ENCODE results near the gene NOTCH4.

The NOTCH4 gene

GRCh38 chr6:32158052-32158451 is 65.8 kb downstream of the NOTCH4 start:
- DNase-seq, result no peak

DNA sequence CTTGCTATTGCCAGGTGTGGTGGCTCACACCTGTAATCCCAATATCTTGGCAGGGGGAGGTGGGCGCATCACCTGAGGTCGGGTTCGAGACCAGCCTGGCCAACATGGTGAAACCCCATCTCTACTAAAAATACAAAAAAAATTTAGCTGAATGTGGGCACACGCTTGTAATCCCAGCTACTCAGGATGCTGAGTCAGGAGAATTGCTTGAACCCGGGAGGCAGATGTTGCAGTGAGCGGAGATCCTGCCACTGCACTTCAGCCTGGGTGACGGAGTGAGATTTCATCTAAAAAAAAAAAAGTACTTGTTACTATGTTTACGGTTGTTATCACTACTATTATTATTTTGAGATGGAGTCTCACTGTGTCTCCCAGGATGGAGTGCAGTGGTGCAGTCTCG is 67.0 kb downstream of the NOTCH4 start:
- no peak for DNase-seq

- peak; percentile 46 for DNase-seq
These were observed 69.2 kb downstream of the NOTCH4 start for GRCh38 chr6:32154514-32155161.

GRCh38 chr6:32153564-32154513 is 70.0 kb downstream of the NOTCH4 start, which contains the start of gene PPT2:
PPT2 (plus strand) TSS chr6:32154141; CDS start chr6:32154595, 454 bp downstream.
- DNase-seq, result peak; percentile 61

GRCh38 chr6:32152769-32153563 is 70.9 kb downstream of the NOTCH4 start:
- DNase-seq, result no peak

DNA sequence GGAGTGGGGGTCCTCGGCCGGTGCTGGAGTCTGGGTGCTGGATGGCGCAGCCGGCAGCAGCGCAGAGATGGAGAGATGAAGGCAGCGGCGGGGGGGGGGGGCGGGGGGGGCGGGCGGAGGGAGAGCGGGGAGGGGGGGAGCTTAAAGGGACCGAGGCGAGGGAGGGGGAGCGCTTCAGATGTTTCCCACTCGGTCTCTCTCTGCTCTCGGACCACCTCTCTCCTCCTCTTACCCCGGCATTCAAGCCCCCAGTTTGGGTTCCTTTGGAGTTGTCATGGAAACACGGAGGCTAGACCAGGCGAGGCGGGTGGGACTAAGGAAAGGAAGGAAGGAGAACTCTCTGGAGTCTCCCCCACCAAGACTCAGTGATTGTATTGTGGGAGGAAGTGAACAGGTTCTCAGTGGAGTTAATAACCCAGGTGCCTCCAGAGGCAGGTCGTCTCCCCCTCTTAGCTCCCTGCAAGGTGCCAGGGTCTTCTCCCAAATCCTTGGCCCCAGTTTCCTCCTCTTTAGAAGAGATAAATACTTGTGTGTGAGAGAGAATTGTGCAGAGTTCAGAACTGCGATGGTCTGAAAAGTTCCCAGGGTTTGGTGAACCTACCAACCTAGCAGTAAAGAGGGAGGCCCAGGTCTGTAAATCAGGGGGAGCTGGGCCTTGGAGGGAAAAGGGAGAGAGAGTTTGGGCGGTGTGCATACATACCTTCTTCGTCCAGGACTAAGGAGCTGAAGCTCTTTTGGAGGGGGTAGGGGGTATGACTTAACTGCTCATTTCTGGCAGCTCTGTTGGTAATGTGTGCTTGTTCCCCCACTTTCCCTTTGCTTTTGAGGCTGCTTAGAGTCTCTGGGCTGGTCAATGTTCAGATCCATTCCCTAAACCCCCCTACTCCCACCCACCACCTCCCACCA is 71.8 kb downstream of the NOTCH4 start, which contains the start of gene PRRT1:
Gene PRRT1, minus strand, starts transcription at position 77 of the 906 bp plus-strand sequence. CDS start 112 bp downstream, outside the sequence.
- no peak for DNase-seq

- DNase-seq, result no peak
These were observed 72.5 kb downstream of the NOTCH4 start for GRCh38 chr6:32151181-32151862.

- no peak for DNase-seq
These were observed 73.7 kb downstream of the NOTCH4 start for GRCh38 chr6:32149932-32150870.

DNA sequence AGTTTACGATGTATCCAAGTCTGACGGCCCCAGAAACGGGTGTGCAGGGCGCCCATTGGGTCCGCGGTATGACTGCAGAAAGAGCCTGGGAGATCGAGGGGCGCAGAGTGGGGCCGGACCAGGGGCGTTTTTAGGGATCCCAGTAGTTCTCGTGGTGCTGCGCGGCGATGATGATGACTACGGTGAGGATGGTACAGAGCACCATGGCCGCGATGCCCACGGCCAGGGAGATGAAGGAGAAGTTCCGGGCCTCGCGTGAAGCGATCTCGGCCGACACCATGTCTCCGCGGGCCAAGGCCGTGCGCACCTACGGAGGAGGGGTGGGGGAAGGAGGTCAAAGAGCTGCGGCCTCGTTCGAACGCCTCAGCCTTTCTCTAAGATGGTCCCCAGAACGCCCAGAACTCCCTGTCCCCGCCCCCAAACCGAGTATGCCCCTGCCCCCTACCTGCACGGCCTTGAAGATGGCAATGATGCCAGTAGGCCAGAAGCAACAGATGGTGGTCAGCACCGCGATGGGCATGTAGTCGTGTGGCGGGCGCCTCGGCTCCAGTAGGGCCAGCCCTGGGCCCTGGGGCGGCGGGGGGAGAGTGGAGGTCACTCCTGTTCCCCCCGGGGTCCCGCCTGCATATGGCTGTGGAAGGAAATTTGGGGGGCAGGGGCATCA is 74.6 kb downstream of the NOTCH4 start:
- DNase-seq, result no peak

DNA sequence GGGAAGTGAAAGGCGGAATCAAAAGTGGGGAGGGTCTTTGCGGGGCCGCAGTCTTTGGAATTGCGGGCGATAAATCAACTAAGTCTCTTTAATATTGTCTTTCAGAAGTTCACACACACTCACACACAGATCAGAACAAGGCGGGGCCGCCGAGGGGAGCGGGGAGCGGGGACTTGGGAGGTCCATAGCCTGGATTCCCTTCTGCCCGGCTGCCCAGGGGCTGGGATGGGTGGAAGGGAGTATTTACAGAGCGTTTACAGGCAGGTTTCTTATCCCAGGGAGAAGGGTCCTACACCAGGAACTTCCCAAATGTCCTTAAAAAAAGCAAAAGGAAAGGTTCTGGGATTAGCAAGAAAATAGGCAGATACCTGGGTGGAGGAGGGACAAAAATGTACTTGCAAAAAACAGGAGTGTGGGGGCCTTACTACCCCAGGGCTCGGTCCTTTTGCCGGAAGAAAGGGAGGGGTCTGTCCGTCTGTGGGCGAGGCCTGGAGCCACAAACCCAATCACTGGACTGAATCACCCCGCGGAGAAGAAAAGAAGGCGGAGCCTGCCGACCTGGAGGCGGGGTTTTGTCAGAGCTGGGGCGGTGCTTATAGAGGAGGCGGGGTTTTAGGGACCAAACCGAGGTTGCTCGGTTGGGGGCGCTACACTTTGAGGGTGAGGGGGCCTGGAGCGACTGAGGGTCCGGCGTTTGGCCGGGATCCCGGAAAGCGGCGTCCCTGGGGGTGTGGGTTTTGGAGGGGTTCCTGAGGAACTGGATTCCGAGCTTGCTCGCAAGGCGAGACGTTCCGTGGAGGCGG is 75.4 kb downstream of the NOTCH4 start:
- DNase-seq, result no peak

DNA sequence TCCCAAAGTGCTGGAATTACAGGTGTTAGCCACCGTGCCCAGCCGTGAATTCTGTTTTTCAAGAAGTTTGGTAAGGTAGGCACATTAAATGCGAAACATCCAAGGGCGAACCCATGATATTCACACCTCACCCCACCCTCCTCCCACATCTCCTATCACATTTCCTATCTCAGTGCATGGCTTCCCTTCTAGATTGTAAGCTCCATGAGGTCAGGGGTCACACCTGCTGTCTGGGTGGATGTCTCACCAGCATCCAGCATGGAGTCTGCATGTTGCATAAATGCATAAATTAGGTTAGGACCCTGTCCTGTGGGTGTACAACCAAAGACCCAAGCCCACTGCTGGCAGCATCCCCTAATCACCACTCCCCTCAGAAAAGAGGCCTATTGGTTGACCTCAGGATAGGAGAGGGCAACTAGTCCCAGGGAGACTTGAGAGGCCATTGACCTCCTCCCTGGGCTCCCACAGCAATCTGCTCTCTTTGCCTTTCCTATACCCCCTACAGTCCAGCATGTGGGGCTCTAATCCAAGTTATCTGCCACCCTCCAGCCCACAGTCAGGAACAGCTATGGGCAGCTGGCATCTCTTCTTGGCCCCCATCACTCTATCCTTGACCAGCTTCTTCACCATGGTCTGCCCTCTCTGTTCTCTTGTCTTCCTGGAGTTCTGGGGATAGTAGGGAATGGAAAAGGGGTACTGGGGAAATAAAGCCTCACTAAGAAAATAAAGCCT is 76.3 kb downstream of the NOTCH4 start:
- DNase-seq, result no peak

GRCh38 chr6:32146687-32147086 is 77.2 kb downstream of the NOTCH4 start:
- DNase-seq, result no peak

DNA sequence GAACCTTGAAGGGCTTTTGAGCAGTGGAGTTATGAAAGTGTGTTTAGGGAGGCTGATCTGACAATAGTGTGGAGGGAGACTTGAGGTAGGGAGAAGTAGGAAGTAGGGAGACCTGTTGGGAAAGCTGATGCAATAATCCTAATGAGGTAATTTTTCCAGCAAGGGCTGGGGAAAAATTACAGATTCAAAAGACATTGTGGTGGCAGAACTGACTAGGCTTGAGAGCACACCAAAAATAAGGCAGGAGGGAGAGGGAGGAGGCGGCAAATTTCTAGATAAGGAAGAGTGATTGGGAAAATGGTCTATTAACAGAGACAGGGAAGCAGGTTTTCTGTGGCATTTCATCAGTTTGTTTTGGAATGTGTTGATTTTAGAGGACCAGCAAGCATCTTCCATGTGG is 77.6 kb downstream of the NOTCH4 start:
- no peak for DNase-seq
